Left hindlimb (tissue), 1 donor: Measurements from ENCODE around the gene FCER1A.
"Not testable (repeated sequence)": the region's sequence is repeated elsewhere in the genome, so short reads cannot be mapped to it uniquely, and the experiment has no call there.

Experiments used
- DNase-seq: peaks from one replicate; pipeline ENCODE4 v3.0.0-alpha.2; 2018

Gene FCER1A

DNA sequence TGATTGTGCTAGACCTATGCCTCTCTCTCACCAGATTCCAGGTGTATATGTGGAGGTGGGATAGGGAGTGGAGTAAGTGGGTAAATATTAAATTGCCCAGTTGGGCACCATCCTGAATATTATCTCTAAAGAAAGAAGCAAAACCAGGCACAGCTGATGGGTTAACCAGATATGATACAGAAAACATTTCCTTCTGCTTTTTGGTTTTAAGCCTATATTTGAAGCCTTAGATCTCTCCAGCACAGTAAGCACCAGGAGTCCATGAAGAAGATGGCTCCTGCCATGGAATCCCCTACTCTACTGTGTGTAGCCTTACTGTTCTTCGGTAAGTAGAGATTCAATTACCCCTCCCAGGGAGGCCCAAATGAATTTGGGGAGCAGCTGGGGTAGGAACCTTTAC, at the start of gene FCER1A:
Gene FCER1A, plus strand, starts transcription at position 242 of the 400 bp plus-strand sequence. Its CDS starts 29 bp downstream, at position 271.
- DNase-seq = no peak

DNA sequence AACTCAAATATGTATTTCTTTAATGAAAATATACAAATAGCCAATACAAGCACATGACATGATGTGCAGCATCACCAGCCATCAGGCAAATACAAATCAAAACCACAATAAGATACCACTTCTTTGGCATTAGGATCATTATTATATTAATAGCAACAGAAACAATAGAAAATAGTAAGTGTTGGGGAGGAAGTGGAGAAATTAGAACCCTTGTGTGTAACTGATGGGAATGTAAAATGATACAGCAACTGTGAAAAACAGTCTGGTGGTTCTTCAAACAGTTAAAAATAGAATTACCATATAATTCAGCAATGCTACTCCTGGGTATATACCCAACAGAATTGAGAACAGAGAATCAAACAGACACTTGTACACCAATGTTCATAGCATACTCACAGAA, 40.8 kb upstream of the FCER1A start:
- DNase-seq = no peak

DNA sequence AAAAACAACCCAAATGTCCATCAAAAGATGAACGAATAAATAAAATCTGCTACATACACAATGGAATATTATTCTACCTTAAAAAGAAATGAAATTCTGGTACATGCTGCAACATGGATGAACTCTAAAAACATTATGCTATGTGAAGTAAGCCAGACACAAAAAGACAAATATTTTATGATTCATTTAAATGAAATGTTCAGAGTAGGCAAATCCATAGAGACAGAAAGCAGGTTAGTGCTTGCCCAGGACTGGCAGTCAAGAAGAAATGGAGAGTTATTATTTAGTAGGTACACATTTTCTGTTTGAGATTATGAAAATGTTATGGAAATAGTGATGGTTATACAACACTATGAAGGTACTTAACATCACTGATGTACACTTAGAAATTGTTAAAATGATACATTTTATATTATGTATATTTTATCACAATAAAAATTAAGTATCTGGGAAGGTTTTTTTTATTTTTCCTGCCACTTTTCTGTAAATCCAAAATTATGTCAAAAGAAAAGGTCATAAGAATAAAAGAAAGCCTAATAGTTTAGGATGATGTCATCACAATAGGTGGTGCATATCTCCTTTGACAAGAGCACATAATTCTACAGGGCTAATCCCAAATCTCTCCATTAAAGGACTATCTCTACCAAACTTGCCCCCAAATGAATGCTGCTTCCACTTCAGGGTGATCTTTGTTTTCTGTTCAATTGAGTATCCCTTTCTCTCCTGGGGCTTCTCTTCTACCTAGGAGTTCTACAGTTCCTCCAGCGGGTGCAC, 40.2 kb upstream of the FCER1A start:
- no peak for DNase-seq

DNA sequence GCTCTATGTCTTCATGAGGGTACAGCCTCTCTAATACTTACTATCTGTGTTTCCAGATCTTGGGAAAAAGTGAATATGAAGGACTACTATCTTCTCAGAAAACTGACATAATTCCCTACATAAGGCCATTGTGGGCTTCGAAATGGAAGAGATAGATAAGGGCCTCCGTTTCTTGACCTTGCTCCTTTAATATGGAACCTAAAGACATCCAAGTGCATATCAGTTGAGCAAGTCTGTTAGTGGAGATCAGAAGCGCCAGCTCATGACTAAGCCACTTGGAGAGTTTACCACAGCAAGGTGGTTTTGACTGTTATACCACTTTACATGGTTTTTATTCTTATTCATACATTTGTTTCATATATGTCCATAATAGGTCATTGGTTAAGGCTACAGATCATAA, 35.3 kb upstream of the FCER1A start:
- DNase-seq = no peak

DNA sequence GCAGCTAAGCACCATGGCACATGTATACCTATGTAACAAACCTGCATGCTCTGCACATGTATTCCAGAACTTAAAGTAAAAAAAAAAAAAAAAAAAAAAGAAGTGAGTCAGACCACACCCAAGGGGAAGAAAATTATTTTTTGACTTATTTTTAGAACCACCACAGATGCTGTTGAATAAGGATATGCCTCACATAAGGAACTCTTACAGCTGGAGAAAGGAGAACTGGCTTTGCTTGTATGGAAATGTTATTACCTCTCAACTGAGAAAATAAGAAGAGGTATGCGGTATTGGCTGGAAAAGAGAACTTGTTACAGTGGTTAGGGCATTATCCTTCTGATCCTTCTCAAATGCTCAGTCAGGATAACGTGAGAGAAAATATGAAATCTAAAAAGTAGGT, 27.5 kb upstream of the FCER1A start:
- DNase-seq = no peak

DNA sequence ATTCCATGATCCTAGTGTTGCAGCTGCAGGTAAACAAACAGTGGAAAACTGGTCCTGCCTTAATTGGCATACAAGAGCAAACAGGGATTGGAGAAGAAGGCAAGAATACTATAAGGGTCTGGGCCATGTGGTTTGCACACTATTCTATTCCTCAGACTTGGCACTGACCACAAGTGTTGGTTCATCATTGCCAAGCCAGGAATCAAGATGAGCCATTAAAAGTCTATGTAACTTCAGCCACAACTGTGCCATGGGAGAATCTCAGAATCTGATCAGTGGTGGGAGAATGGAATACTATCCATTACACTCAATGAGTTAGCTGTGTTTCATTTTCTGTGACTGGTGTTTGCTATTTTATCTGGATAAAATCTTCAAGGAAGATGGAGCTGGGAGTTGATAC, 26.2 kb upstream of the FCER1A start:
- no peak for DNase-seq

DNA sequence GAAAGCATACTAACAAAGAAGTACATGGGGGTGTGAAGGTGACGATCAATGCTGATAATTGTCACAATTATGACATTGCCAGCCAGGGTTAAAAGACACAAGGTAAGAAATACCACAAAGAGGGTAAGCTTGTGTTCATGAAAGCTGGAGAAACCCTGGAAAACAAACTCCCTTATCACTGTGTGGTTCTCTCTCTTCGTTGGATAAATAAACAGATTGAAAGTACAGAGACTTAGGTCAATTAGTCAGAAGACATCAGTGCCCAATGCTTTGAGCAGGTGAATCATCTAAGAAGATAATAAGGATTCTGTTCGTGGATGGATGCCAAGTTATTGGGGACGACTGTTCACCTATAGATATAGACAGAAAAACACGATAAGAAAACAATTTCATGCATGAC, 22.4 kb upstream of the FCER1A start:
- DNase-seq = no peak

DNA sequence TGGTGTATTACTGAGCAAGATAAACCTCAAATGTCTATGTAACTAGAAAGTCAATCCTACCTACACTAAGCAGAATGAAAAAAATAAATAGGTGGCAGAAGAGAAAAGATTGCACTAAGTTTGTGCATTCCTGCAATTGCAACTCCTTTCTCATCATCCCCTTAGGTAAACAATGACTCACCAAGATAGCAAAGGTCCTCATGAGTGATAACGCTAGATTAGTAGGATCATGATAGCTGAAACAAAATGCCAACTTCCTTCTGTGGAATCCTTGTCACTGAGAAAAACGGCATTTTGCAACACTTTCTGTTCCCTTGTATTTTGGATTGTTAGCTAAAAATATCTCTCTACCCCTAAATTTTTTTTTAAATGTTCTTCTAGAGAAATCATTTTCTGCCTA, 20.0 kb upstream of the FCER1A start:
- DNase-seq = no peak

DNA sequence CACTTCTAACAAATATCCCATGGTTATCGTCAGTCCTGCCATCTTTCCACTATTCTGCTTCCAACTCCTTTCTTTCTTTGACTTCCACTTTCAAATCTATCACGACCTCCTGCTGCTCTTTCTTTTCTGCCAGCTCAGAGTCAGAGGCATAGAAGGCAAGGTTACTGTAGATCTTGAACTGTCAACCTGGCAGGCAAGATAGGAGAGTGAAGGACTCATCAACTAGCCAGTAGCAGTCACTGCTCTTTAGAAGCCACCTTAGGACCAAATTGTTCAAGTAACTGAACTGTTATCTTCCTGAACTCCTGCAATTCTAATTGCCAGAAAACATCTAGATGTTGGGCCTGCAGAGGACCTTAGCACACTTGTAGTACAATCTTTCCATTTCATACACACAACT, 13.1 kb upstream of the FCER1A start:
- DNase-seq = no peak

DNA sequence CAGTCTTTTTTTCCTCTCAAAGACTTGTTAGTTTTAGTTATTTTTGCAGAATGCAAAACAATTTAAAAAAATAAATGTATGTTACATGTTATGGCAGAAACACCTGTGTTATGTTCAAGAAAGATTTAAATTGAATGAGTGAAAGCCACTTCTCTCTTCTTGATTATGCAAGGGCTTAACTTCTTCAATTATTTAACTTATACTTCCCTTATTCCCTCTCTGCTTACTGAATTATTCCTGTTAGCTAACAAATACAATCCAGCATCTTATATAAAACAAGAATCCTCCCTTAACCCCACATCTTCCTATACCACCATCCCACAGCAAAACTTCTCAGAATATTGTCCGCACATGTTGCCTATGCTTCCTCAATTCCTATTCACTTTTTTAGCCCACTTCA, 10.7 kb upstream of the FCER1A start:
- DNase-seq = no peak

DNA sequence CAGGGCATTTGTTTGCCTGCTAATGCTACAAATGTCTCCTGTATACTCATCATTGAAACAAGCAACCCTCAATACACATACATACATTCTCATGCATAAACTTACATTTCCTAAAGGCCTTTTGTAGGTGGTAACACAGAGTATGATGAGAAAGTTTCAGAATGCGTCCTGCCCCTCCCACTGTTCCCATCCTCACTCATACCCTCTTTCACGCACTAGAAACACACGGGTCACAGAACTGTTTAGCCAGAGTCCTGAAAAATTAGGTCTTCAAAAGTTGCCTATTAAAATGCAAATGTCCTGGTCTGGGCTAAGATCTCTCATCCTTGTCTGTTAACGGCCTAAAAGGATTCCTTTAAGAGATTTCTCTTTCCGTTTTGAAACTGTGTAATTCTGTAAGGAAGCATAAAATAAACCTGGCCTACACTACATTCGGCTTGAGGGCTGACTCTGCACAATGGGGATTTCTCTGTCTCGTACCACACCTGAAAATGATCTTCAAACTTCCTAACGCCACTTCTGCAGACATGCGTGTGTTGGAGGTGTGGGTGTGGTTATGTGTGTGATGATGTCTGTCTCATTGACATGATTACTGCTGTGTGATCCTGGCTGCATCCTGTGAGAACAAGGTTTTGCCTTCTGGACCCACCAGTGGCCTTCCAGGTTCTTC, 5.3 kb upstream of the FCER1A start:
- DNase-seq = no peak

DNA sequence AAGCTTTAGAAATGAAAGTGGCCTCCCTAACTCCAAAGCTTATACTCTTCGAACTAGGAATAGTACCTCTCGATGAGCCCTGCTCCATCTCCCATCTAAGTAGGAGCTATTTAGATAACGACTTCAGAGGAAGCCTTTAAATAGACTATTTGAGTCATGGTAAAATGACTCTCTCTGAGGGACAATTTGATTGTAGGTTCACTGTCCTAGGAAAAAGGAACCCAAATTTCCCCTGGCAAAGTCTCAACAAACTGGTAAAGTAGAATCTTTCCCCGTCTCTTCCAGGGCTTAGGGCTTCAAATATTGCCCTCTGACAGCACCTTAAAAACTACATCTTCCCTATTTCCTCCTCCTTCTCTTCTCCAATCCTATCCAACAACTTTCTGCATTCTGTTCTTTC, 2.0 kb upstream of the FCER1A start:
- no peak for DNase-seq

DNA sequence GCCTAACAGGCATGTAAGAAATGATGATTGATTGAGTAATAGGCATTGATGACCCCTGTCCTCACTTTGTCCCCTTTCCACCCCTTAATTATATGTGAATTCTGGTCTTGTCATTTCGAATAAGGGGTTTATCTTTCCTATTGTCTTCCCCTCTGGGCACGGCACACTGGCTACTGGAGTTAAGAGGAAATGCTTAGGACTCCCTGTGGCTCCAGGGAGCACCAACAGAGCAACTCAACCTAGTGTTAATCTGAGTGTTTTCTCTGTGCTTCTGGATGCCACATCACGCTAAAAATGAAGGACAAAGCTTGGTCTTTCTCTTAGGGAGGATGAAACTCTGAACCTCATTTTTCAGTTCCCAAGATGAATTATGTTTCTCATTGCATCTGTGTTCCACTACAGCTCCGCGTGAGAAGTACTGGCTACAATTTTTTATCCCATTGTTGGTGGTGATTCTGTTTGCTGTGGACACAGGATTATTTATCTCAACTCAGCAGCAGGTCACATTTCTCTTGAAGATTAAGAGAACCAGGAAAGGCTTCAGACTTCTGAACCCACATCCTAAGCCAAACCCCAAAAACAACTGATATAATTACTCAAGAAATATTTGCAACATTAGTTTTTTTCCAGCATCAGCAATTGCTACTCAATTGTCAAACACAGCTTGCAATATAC, 5.3 kb downstream of the FCER1A start:
- DNase-seq = no peak

DNA sequence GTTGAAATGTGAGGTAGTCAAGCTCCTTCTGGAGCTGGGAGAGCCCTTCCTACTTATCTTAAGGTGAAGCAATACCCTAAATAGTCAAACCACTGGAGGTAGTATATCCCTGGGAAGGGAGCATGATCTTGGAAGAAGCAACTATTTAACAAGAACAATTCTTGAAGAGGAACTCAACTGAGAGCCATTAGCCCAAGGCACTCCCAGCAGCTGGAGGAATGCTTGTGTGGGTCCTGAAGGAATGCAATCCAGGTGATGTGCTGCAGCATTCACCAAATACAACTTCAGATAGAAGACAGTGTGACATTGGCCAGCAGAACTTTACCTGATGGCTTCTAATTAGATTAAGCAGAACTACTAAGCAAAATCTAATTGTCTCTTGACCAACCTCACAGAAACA, 9.5 kb downstream of the FCER1A start:
- no peak for DNase-seq

DNA sequence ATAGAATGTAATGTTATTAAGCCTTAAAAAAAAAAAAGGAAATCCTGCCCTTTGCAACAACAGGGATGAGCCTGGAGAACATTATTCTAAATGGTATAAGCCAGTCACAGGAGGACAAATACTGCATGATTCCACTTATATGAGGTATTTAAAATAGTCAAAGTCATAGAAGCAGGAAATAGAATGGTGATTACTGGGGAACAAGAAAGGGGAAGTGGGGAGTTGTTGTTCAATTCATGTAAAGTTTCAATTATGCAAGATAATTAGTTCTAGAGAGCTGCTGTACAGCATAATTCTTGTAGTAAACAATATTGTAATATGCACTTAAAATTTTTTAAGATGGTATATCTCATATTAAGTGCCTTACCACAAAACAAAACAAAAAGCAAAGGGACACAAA, 13.2 kb downstream of the FCER1A start:
- DNase-seq = no peak

DNA sequence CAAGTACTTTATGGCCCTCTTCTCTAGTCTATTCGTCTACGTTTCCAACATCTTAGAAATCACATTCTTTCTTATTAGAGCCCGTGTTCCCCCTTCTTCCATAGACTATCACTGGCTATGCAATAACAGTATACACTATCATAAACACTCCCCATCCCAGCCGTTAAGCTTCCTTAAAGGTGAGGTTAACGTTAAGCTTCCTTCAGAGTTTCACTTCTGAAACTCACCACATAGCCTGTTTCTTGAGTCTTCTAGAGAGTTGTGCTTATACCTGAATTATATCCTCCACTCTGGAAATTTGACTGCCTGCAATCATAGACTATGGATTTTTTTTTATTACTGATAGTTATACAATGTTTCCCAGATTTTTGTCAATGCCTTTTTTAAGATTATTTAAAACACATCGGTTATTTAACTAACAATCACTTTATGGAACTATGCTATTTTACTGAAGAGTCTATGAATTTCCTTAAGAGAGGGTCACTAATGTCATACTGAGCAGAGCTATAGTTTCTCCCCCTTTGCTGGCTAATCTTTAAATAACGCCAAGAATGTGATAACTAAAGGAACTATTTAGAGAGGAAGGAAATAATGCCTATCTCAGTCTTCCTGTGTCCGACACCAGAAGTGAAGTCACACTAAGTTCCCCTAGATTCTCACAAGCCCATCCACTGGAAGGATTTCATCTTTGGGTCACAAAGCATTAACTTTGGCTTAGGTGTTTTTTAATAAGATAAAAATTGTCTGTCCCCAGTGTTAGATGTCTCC, 16.8 kb downstream of the FCER1A start:
- no peak for DNase-seq

DNA sequence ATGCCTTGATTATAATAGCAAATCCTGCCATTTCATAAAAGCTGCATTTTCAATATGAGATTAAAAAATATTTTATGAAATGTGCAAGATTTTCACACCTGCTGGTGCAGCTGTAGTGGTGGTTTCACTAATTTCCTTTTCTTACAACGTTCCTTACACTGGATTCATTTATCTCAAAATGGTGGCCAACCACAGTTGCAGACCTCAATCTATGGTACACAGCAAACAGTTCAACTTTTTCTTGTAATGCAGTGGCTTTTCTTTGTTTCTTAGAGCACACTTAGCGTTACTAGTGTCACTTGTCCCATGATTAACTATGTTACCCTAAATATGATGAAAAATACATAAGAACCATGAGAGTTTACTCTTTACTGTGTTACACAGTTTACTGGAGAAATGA, 32.7 kb downstream of the FCER1A start:
- DNase-seq = no peak

DNA sequence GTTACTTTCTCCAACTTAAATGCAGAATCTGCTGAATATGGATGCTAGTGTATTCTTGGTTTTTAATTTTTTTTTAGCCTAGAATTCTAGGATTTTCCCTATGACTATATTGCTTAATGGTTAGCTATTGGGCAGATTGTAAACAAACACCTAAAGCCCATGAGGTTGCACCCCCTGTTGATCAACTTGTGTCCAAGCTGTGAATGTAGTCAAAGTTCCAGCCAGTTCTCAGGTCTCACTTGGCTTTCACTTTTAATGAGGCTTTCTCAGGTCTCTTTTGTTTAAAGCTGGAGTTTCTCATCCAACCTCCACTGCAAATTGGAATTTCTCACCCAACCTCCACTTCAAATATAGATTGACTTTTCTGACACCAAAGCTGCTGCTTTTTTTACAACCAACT, 35.9 kb downstream of the FCER1A start:
- DNase-seq = no peak

DNA sequence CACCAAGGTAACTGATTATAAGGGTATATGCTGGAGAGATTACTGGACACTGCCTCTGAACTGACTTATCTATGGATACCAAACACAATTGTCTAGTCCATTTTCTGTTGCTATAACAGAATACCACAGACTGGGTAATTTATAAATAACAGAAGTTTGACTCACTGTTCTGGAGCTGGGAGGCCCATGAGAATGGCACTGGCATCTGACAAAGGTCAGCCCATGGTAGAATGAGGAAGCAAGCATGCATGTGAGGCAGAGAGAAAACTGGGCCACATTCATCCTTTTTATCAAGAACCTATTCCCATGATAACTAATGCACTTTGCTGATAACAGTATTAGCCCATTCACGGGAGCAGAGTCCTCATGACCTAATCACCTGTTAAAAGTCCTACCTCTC, 37.4 kb downstream of the FCER1A start:
- no peak for DNase-seq

DNA sequence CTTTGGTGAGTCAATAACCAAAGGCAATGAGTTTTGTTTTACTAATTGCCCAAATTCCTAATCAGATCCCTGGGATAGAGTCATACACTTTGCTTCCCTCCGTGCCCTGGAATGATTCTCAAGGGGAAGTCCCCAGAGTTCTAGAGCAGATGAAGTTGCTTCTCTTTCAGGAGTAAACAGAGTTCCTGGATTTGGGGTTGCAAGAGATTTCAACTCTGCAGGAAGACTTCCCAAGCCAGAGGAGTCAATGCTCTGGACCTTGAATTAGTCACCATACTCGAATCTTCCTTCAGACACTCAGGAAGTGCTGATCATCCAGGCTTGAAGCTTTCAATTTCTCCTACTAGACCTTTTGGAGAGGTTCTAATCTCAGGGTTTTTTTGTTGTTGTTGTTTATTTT, 39.6 kb downstream of the FCER1A start:
- no peak for DNase-seq

DNA sequence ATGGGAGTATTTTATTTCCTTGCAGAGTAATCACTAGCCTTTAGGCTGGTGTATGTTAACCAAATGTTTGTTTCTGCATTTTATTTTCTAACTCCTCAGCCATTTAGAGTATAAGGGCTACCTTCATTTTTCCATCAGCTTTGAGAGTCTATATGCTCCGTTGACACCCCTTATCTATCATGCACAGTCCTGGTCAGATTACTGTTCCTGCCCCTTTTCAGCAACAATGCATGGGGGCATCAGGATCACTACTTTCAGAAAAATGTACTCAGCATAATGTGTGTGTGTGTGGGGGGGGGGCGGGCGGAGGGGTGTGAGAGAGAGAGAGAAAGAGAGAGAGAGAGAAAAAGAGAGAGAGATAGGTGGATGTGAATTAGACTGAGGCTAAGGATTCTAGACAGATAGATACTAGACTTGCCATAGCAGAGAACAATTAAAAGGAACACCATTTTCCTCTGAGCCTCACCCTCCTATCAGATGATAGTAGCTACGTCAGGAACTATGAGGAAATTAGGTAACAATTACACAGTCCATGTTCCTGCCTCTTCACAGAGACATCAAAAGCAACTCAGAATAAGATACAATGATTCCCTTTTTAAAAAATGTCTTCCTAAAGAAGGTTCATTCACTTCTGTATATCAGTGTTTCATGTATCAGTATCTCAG, 40.8 kb downstream of the FCER1A start:
- DNase-seq = no peak

DNA sequence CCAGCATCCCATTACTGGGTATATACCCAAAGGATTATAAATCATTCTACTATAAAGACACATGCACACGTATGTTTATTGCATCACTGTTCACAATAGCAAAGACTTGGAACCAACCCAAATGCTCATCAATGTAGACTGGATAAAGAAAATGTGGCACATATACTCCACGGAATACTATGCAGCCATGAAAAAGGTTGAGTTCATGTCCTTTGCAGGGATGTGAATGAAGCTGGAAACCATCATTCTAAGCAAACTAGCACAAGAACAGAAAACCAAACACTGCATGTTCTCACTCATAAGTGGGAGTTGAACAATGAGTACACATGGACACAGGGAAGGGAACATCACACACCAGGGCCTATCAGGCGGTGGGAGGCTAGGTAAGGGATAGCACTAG, 47.2 kb downstream of the FCER1A start:
- DNase-seq = not testable (repeated sequence)

DNA sequence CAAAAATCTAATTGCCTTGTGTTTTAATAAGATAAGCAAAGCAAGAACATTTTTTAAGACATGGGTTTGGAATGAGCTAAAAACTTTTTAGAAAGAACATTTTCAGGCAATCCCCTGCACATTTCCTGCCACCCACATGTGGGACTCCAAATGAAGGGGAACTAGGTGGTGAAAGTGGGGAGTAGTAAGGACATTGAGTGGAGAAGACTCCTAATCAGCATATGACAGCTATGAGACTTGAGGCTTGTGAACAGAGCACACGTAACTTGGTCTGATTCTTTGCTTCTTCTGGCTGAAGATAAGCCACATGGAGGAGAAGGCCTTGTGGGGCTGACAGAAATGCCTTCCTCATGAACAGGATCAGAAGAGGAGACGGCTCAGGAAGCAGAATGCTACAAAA, 50.3 kb downstream of the FCER1A start:
- DNase-seq = no peak
